HL-60 (cell line): Measurements from ENCODE around the gene SAP30.

Experiments
- CTCF ChIP-seq: IDR thresholded peaks from one replicate; pipeline ENCODE4 v1.5.1; 2011; ENCODE audit warnings: low read length, control low read depth, inconsistent platforms; ENCODE audit not compliant: insufficient read depth
- GABPA ChIP-seq: IDR thresholded peaks from 2 replicates; pipeline ENCODE4 v1.6.1; 2012; ENCODE audit warnings: low read depth
- POLR2AphosphoS5 ChIP-seq: IDR thresholded peaks from 2 replicates; pipeline ENCODE4 v1.6.1; 2012; ENCODE audit warnings: low read depth
- REST ChIP-seq: IDR thresholded peaks from 2 replicates; pipeline ENCODE4 v1.6.1; 2012; ENCODE audit warnings: low read depth; ENCODE audit not compliant: insufficient replicate concordance

- TF ChIP-seq REST (no peak), CTCF (no peak), POLR2AphosphoS5 (no peak), GABPA (no peak)
Measured at GRCh38 chr4:173382349-173382748, 11.6 kb downstream of the SAP30 start.
